HepG2 (cell line): Measurements from ENCODE around the gene STYX. TPM values are rescaled to one million over a fixed set of nuclear protein-coding genes. Genes with fewer than 3 reads are reported as not detected.

ENCODE experiments used
- ATAC-seq: fragments of 200-7000 bp; cut with Tn5 transposase; 3 replicates; pipeline ENCODE4 v1.9.1; 2020; ENCODE audit warnings: mild to moderate bottlenecking, moderate library complexity
- BruUV-seq: library from RNA; stranded (reverse); fragments of 400-500 nt; replicated peaks from 2 replicates; lab custom pipeline; 2021; lab: Mats Ljungman, UMichigan
- CTCF ChIA-PET: fragments of 300-600 bp; formaldehyde crosslinking; extraction: SDS; loops from one replicate; lab custom pipeline; 2021; ENCODE audit warnings: low total read pairs, inconsistent platforms, low intra/inter-chr PET ratio; lab: Yijun Ruan, JAX
- POLR2A ChIA-PET: fragments of 350-600 bp; sonication (Branson Sonifier 250); formaldehyde crosslinking; loops from one replicate; lab custom pipeline; 2020; ENCODE audit warnings: antibody characterized with exemption, inconsistent platforms; lab: Yijun Ruan, JAX
- DNase-seq: peaks from one replicate; pipeline ENCODE4 v3.0.0-alpha.2; 2015; ENCODE audit warnings: low spot score
- FAIRE-seq: peaks from 3 replicates; lab custom pipeline; 2011; peaks lifted over from hg19 to GRCh38; lab: Jason Lieb, UNC
- H2AFZ ChIP-seq: one replicate; pipeline ENCODE4 v1.6.1; 2011; ENCODE audit warnings: low read length, inconsistent platforms
- H3K27ac ChIP-seq: fragments of 300-600 bp; 3 replicates; pipeline ENCODE4 v1.8.0; 2011; ENCODE audit warnings: mixed run types, mild to moderate bottlenecking, mixed read lengths, low read length, inconsistent platforms; ENCODE audit not compliant: insufficient read depth; ENCODE audit errors: extremely low read length
- H3K27me3 ChIP-seq, 2 experiments: fragments of 200-600 bp in 1 of 2; 2 replicates in 1 of 2; 3 replicates in 1 of 2; pipeline versions ENCODE4 v1.6.0 to v1.8.0; 2011; ENCODE audit warnings: low read length in 2 of 2, mild to moderate bottlenecking in 2 of 2, moderate library complexity in 2 of 2, inconsistent platforms in 1 of 2; ENCODE audit not compliant: insufficient read depth in 2 of 2, control insufficient read depth in 1 of 2
- H3K36me3 ChIP-seq, 2 experiments: fragments of 200-600 bp in 1 of 2; replicated peaks in 1 of 2; 2 replicates in 1 of 2; 3 replicates in 1 of 2; pipeline versions ENCODE4 v1.5.1 to v1.8.0; 2011; ENCODE audit warnings: low read length in 2 of 2, inconsistent platforms in 1 of 2; ENCODE audit not compliant: insufficient read depth in 2 of 2, control insufficient read depth in 1 of 2
- H3K4me1 ChIP-seq: 2 replicates; pipeline ENCODE4 v1.5.1; 2012; ENCODE audit warnings: low read length, inconsistent platforms; ENCODE audit not compliant: insufficient read depth
- H3K4me2 ChIP-seq: 2 replicates; pipeline ENCODE4 v1.6.0; 2011; ENCODE audit warnings: low read depth, low read length, inconsistent platforms
- H3K4me3 ChIP-seq, 3 experiments: fragments of 200-600 bp in 1 of 3; sonication (generic), shearing (Covaris generic) in 1 of 3; replicated peaks in 1 of 3; 2 replicates each; pipeline ENCODE4 v1.5.1; 2011 to 2016; ENCODE audit warnings: low read length in 3 of 3, inconsistent platforms in 2 of 3, low read depth in 2 of 3, mild to moderate bottlenecking in 2 of 3, control low read depth in 1 of 3, mixed read lengths in 1 of 3; ENCODE audit not compliant: insufficient read depth in 1 of 3
- H3K79me2 ChIP-seq: one replicate; pipeline ENCODE4 v1.6.1; 2011; ENCODE audit warnings: low read length, inconsistent platforms; ENCODE audit not compliant: insufficient read depth
- H3K9ac ChIP-seq: 2 replicates; pipeline ENCODE4 v1.6.0; 2011; ENCODE audit warnings: mild to moderate bottlenecking, low read depth, low read length, inconsistent platforms; ENCODE audit not compliant: insufficient read depth
- H3K9me3 ChIP-seq: 2 replicates; pipeline ENCODE4 v1.5.1; 2012; ENCODE audit warnings: mild to moderate bottlenecking, low read length
- H4K20me1 ChIP-seq: 2 replicates; pipeline ENCODE4 v1.6.0; 2011; ENCODE audit warnings: inconsistent platforms, mild to moderate bottlenecking, low read length, moderate library complexity; ENCODE audit not compliant: insufficient read depth
- ATF2 ChIP-seq: sonication (generic); formaldehyde crosslinking; IDR thresholded peaks from 2 replicates; pipeline ENCODE4 v1.4.0; 2020; ENCODE audit warnings: missing genetic modification reagents
- HNRNPUL1 ChIP-seq: fragments of 200-400 bp; formaldehyde crosslinking; IDR thresholded peaks from 2 replicates; pipeline ENCODE4 v1.6.1; 2017; ENCODE audit warnings: low read depth, mild to moderate bottlenecking, low read length, moderate library complexity
- SRF ChIP-seq: IDR thresholded peaks from 2 replicates; pipeline ENCODE4 v1.6.1; 2011; ENCODE audit warnings: mild to moderate bottlenecking, low read depth, low read length, moderate library complexity
- ZGPAT ChIP-seq: IDR thresholded peaks from 2 replicates; pipeline ENCODE4 v1.6.1; 2016; ENCODE audit warnings: mild to moderate bottlenecking
- ZNF263 ChIP-seq: sonication (generic); formaldehyde crosslinking; IDR thresholded peaks from 2 replicates; pipeline ENCODE4 v1.4.0; 2020; ENCODE audit warnings: missing genetic modification reagents
- ZNF672 ChIP-seq: sonication (generic); formaldehyde crosslinking; IDR thresholded peaks from 2 replicates; pipeline ENCODE4 v1.8.1; 2022; ENCODE audit warnings: missing genetic modification reagents
- WGBS: methylation state at CpG from one replicate; pipeline ENCODE4 v1.1.6; 2017; ENCODE audit warnings: low lambda C conversion rate; 5-methylcytosine and 5-hydroxymethylcytosine counted together
- in situ Hi-C: cut with HindIII; loops from 2 replicates; pipeline ENCODE4 v1.10.0; 2017; ENCODE audit warnings: low pct_unique_long_range_greater_than_20kb; ENCODE audit not compliant: extremely low pct_ligation_motif_present
- intact Hi-C: fragments of 100-400 bp; cut with micrococcal nuclease; formaldehyde crosslinking; loops from one replicate; pipeline ENCODE4 v1.10.0; 2022; ENCODE audit not compliant: unreplicated experiment
- polyA plus RNA-seq, 8 experiments: library from polyadenylated mRNA; depleted of rRNA in 3 of 8; stranded (reverse) in 7 of 8; unstranded in 1 of 8; fragments of >200 nt; fragmentation: Illumina TruSeq in 4 of 8; extraction: Trizol in 4 of 8; gene quantifications; 2 replicates each; pipeline versions ENCODE4 v1.2.1 to v1.2.3, GENCODE V29; 2011 to 2016; ENCODE audit warnings: low read depth in 4 of 8, missing spikeins in 1 of 8, mixed read lengths in 1 of 8; ENCODE audit not compliant: insufficient read depth in 1 of 8
- total RNA-seq, 5 experiments: library from RNA; depleted of rRNA; stranded (reverse); fragments of >200 nt; fragmentation: Illumina TruSeq; extraction: Trizol; gene quantifications; 2 replicates each; pipeline ENCODE4 v1.2.3, GENCODE V29; 2016; ENCODE audit warnings: low read depth in 1 of 5
- TF ChIP-seq, protein P1 (sequence below): IDR thresholded peaks from 2 replicates; pipeline ENCODE4 v1.6.1; 2016; ENCODE audit warnings: low read depth, control low read depth

Gene STYX
- total and polyA plus RNA-seq, 2 of the 13 experiments (the other 11 are each of a cell fraction or from before 2014, with no cell fraction given): 6.6 to 10.9 TPM

DNA sequence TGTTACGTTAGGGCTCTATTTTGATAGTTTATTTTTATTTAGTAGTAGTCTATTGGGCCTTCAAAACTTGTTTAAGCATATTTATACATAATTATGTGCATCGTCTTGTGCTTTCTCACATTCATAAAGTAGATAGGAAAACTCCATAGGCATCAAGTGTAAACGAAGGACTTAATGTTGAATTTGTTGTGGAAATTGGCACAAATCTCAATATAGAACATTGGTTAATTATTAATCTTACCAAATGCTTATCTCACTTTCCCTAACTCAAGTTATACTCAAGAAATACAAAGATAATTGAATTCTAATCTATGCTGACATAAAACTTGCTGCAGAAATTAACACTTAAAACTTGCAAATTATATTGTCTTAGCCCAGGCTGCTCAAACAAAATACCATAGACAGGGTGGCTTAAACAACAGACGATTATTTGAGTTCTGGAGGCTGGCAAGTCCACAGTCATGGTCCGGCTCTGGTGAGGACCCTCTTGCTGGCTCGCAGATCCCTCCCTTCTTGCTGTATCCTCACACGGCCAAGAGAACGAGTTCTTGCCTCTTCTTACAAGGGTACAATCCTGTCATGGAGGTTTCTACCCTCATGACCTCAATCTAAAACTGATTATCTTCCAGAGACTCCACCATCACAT is 18.8 kb downstream of the STYX start:
- intact Hi-C loops: no loop called here
- no peak overlapping the region for H3K4me2 ChIP-seq
- BruUV-seq: TSS peak; percentile 16
- no peak overlapping the region for H3K4me3 ChIP-seq
- in situ Hi-C loops: no loop called here
- peaks cover 8% of the 10 kb centered on the region for H3K79me2 ChIP-seq
- 93% methylated on average over 8 of the region's 8 CpGs for WGBS
- peaks cover 7% of the 10 kb centered on the region; the same call in 1 of the 2 replicates for H3K4me1 ChIP-seq
- H3K27me3 ChIP-seq: no peaks in the 10 kb centered on the region
- no peak for FAIRE-seq
- peak; percentile 73; the same call in 1 of the 2 replicates for TF ChIP-seq HNRNPUL1
- no peak for TF ChIP-seq ZNF672 (CRISPR knock-in tag)
- TF ChIP-seq, all 625 proteins: peak for 1
- Histone ChIP-seq H3K9me3 (no peaks in the 10 kb centered on the region), H3K36me3 (peaks cover 1 to 46% of the 10 kb centered on the region in 2 experiments; a peak in 4 of 5 replicates), H2AFZ (no peak overlapping the region), H4K20me1 (no peaks in the 10 kb centered on the region), H3K27ac (no peak overlapping the region), H3K9ac (no peak overlapping the region)
- POLR2A ChIA-PET: no interaction called here
- CTCF ChIA-PET: no interaction called here
- ATAC-seq: no peak
- DNase-seq: no peak

DNA sequence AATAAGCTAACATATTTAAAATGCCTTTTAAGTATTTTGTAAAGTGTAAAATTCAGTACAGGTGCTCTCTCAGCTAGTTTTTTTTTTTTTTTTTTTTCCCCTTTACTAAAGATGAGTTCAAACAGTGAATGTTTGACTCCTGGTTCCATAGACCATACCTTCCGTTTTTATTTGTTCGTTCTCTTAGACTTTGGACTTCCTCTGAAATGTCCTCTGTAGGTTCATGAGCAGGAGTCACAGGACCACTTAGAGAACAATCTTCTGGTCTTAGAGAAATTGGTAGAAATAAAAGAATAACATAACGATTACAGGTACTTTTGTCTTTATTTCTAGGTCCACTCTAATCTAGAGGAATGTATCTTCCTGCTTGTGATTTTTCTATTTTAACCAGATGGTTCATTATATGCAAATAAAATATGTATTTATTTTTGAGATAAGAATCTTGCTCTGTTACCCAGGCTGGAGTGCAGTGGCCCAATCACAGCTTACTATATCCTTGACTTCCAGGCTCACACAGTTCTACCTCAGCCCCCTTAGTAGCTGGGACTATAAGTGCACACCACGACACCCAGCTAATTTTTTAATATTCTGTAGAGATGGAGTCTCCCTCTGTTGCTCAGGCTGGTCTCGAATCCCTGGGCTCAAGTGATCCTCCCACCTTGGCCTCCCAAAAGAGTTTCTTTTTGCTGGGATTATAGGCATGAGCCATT is 25.8 kb downstream of the STYX start:
- CTCF ChIA-PET: no interaction called here
- H4K20me1 ChIP-seq: no peaks in the 10 kb centered on the region
- H3K9ac ChIP-seq: peak overlapping the region; percentile 26
- peaks cover 2 to 9% of the 10 kb centered on the region in 2 experiments; a peak in 4 of 5 replicates for H3K36me3 ChIP-seq
- peak overlapping the region; percentile 59 for H3K4me2 ChIP-seq
- peak; percentile 98 for FAIRE-seq
- POLR2A ChIA-PET: interaction anchor here (0.6 to 2.1 kb wide), 22 partner anchors 9 to 203 kb away, joined by 3 to 27 read pairs (median 4); partner anchors contain the start of genes ERO1A, FERMT2, GNPNAT1 and GPR137C
- peak overlapping the region in 2 of 3 experiments; percentile 22 to 24; a peak in 2 of 6 replicates for H3K4me3 ChIP-seq
- H3K27me3 ChIP-seq: no peaks in the 10 kb centered on the region
- peaks cover 3% of the 10 kb centered on the region for H3K79me2 ChIP-seq
- ATAC-seq: peak; percentile 99
- no peaks in the 10 kb centered on the region for H3K9me3 ChIP-seq
- WGBS: 18% methylated on average over 5 of the region's 5 CpGs
- DNase-seq: peak; percentile 95
- BruUV-seq: TSS peak; percentile 42
- H2AFZ ChIP-seq: no peak overlapping the region
- H3K27ac ChIP-seq: peak overlapping the region; percentile 78
- intact Hi-C loops (no loop called here), in situ Hi-C loops (no loop called here)
- peaks cover 38% of the 10 kb centered on the region for H3K4me1 ChIP-seq
- TF ChIP-seq ZNF263 (CRISPR knock-in tag) (no peak), ATF2 (CRISPR knock-in tag) (0 out of 2 replicates have a peak, but pooled peaks have one; percentile 17), SRF (no peak), ZGPAT (CRISPR knock-in tag) (peak; percentile 47; the same call in 1 of the 2 replicates)
- TF ChIP-seq, protein P1, sequence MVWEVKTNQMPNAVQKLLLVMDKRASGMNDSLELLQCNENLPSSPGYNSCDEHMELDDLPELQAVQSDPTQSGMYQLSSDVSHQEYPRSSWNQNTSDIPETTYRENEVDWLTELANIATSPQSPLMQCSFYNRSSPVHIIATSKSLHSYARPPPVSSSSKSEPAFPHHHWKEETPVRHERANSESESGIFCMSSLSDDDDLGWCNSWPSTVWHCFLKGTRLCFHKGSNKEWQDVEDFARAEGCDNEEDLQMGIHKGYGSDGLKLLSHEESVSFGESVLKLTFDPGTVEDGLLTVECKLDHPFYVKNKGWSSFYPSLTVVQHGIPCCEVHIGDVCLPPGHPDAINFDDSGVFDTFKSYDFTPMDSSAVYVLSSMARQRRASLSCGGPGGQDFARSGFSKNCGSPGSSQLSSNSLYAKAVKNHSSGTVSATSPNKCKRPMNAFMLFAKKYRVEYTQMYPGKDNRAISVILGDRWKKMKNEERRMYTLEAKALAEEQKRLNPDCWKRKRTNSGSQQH (CRISPR knock-in tag): no peak
